ENCODE measurements around the gene CENPL. TPM values are rescaled to one million over a fixed set of nuclear protein-coding genes. Genes with fewer than 3 reads are reported as not detected.
"Not testable (repeated sequence)": the region's sequence is repeated elsewhere in the genome, so short reads cannot be mapped to it uniquely, and the experiment has no call there.

The CENPL gene
- total and polyA plus RNA-seq, 10 of the 15 experiments (the other 5 are each of a cell fraction or from before 2014, with no cell fraction given), result 14.9 to 32.1 (median 24.5) TPM

DNA sequence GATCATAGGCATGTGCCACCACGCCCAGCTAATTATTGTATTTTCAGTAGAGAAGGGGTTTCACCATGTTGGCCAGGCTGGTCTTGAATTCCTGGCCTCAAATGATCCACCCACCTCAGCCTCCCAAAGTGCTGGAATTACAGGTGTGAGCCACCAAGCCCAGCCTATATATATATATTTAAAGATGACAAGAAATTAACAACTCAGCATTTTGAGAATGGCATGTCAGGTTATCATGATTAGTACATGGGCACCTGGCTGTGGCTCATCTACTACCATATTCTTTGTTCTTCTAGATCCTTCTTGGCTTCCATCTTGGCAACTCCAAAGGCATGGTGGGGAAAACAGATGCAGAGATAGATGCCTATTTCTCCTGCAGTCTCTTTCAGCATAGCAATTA lies 24.7 kb downstream of the CENPL start:
- H3K9ac ChIP-seq (ENCODE audit: control insufficient read depth, insufficient read depth, low read length); H2AFZ ChIP-seq (ENCODE audit: control insufficient read depth, low read depth, low read length); H3K27me3 ChIP-seq (replicated peaks in 1 of 2; ENCODE audit: control insufficient read depth in 2 of 2, insufficient read depth in 2 of 2, low read length in 1 of 2); H3K4me2 ChIP-seq (ENCODE audit: control insufficient read depth, insufficient read depth); H3K4me1 ChIP-seq (ENCODE audit: control insufficient read depth, insufficient read depth, low read length); H4K20me1 ChIP-seq (ENCODE audit: control insufficient read depth, insufficient read depth); CTCF ChIA-PET; RAD21 ChIA-PET (ENCODE audit: unreplicated experiment); in situ Hi-C loops (cut with MboI); H3K79me2 ChIP-seq (ENCODE audit: control insufficient read depth, insufficient read depth, low read length); H3K27ac ChIP-seq (ENCODE audit: control insufficient read depth, insufficient read depth); DNase-seq (ENCODE audit: low read depth, low spot score); H3K4me3 ChIP-seq; intact Hi-C loops (cut with micrococcal nuclease; ENCODE audit: unreplicated experiment); BruUV-seq (replicated peaks); POLR2A ChIA-PET; SMC1A ChIA-PET (ENCODE audit: uncharacterized antibody, unreplicated experiment); FAIRE-seq; H3K9me3 ChIP-seq (replicated peaks; ENCODE audit: control insufficient read depth, insufficient read depth, low read length); ATAC-seq: not testable (repeated sequence)
- peaks cover 4 to 14% of the 10 kb centered on the region in 2 experiments for H3K36me3 ChIP-seq (ENCODE audit: control insufficient read depth in 2 of 2, insufficient read depth in 2 of 2, low read length in 1 of 2)
- WGBS (ENCODE audit: insufficient coverage, insufficient replicate concordance, low lambda C conversion rate, missing lambda C conversion rate), result 100% methylated on average over 1 of the region's 1 CpG

DNA sequence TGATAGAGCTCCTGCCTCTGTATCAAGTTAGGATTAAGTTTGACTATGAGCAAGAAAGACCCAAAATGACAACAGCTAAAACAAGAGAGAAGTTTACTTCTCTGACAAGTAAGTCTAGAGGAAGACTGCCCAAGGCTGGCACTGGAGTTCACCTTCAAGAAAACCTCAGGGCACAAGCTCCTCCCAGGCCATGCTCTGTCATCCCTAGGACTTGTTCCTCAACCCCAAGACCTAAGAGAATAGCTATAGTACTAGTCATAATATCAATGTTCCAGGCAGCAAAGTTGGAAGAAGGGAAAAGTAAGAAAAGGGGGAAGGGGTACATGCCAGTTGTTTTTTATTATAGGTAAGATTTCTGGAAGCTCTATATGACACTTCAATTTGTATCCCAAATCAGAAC lies 26.6 kb downstream of the CENPL start:
- H3K9ac ChIP-seq (ENCODE audit: control insufficient read depth, insufficient read depth, low read length), result no peak overlapping the region
- ChIA-PET POLR2A (no interaction called here), RAD21 (ENCODE audit: unreplicated experiment) (interaction anchor here (1.3 kb wide), 1 partner anchor 367 kb away, joined by 3 read pairs; no protein-coding TSS in a partner anchor), CTCF (no interaction called here), SMC1A (ENCODE audit: uncharacterized antibody, unreplicated experiment) (no interaction called here)
- H3K4me3 ChIP-seq, result no peak overlapping the region
- H3K36me3 ChIP-seq (ENCODE audit: control insufficient read depth in 2 of 2, insufficient read depth in 2 of 2, low read length in 1 of 2), result peaks cover 2 to 9% of the 10 kb centered on the region in 2 experiments; a peak in 3 of 4 replicates
- H3K4me1 ChIP-seq (ENCODE audit: control insufficient read depth, insufficient read depth, low read length), result no peaks in the 10 kb centered on the region
- no peaks in the 10 kb centered on the region for H3K27me3 ChIP-seq (replicated peaks in 1 of 2; ENCODE audit: control insufficient read depth in 2 of 2, insufficient read depth in 2 of 2, low read length in 1 of 2)
- no peaks in the 10 kb centered on the region for H3K79me2 ChIP-seq (ENCODE audit: control insufficient read depth, insufficient read depth, low read length)
- BruUV-seq (replicated peaks), result no TSS peak
- no peaks in the 10 kb centered on the region for H4K20me1 ChIP-seq (ENCODE audit: control insufficient read depth, insufficient read depth)
- FAIRE-seq (no peak), ATAC-seq (no peak), DNase-seq (ENCODE audit: low read depth, low spot score) (no peak)
- H3K9me3 ChIP-seq (replicated peaks; ENCODE audit: control insufficient read depth, insufficient read depth, low read length), result no peaks in the 10 kb centered on the region
- TF ChIP-seq PML (IDR thresholded peaks at IDR 0.05; ENCODE audit: low read length), result no peak
- no peak for TF ChIP-seq WRNIP1 (IDR thresholded peaks at IDR 0.05; ENCODE audit: borderline replicate concordance, low read depth, low read length)
- no peak for TF ChIP-seq POLR2A (IDR thresholded peaks at IDR 0.05; ENCODE audit: low read depth, low read length)
- TF ChIP-seq NFYA (IDR thresholded peaks at IDR 0.05; ENCODE audit: borderline replicate concordance, low read depth, low read length), result no peak
- no peak for TF ChIP-seq POU2F2 (IDR thresholded peaks at IDR 0.05; ENCODE audit: borderline replicate concordance, low read depth, low read length)
- no peak for TF ChIP-seq PKNOX1 (IDR thresholded peaks at IDR 0.05)
- TF ChIP-seq LARP7 (IDR thresholded peaks at IDR 0.05), result no peak
- no peak for TF ChIP-seq NR2F1 (conservative IDR thresholded peaks at IDR 0.05)
- TF ChIP-seq MLLT1 (IDR thresholded peaks at IDR 0.05), result no peak
- no peak for TF ChIP-seq ASH2L (IDR thresholded peaks at IDR 0.05; ENCODE audit: borderline replicate concordance, low read depth)
- TF ChIP-seq SP1 (IDR thresholded peaks at IDR 0.05; ENCODE audit: low read depth, low read length), result no peak
- no peak for TF ChIP-seq RFX5 (IDR thresholded peaks at IDR 0.05; ENCODE audit: low read depth, low read length)
- no peak for TF ChIP-seq KLF5 (IDR thresholded peaks at IDR 0.05; ENCODE audit: partially characterized antibody)
- no peak for TF ChIP-seq ZZZ3 (IDR thresholded peaks at IDR 0.05; ENCODE audit: control insufficient read depth, insufficient read length, low read depth)
- no peak for TF ChIP-seq KDM1A (IDR thresholded peaks at IDR 0.05; ENCODE audit: borderline replicate concordance)
- no peak overlapping the region for H3K27ac ChIP-seq (ENCODE audit: control insufficient read depth, insufficient read depth)
- H2AFZ ChIP-seq (ENCODE audit: control insufficient read depth, low read depth, low read length), result no peak overlapping the region
- H3K4me2 ChIP-seq (ENCODE audit: control insufficient read depth, insufficient read depth), result no peak overlapping the region
- intact Hi-C loops (cut with micrococcal nuclease; ENCODE audit: unreplicated experiment), result no loop called here
- in situ Hi-C loops (cut with MboI), result no loop called here

All from GM12878 (cell line).